Measurements from ENCODE around the gene KCNJ10. TPM values are rescaled to one million over a fixed set of nuclear protein-coding genes. Genes with fewer than 3 reads are reported as not detected.

Gene KCNJ10
- polyA plus RNA-seq, result not detected in 3 replicates
- polyA plus RNA-seq (2011; ENCODE audit: low read depth), result not detected
- polyA plus RNA-seq (2011; cell fraction: cytosol; rRNA removed), result not detected in 2 replicates
- polyA plus RNA-seq (2011; cell fraction: nucleus; rRNA removed), result not detected in 2 replicates
- 0.45 TPM in 1 of 2 replicates, not detected in the other for polyA plus RNA-seq (2012; ENCODE audit: low replicate concordance)
- polyA minus RNA-seq, result not detected in 3 replicates
- not detected for polyA minus RNA-seq (2011; cell fraction: cytosol; rRNA and poly(A)+ RNA removed)
- not detected in 2 replicates for polyA minus RNA-seq (2011; cell fraction: nucleus; rRNA and poly(A)+ RNA removed)

DNA sequence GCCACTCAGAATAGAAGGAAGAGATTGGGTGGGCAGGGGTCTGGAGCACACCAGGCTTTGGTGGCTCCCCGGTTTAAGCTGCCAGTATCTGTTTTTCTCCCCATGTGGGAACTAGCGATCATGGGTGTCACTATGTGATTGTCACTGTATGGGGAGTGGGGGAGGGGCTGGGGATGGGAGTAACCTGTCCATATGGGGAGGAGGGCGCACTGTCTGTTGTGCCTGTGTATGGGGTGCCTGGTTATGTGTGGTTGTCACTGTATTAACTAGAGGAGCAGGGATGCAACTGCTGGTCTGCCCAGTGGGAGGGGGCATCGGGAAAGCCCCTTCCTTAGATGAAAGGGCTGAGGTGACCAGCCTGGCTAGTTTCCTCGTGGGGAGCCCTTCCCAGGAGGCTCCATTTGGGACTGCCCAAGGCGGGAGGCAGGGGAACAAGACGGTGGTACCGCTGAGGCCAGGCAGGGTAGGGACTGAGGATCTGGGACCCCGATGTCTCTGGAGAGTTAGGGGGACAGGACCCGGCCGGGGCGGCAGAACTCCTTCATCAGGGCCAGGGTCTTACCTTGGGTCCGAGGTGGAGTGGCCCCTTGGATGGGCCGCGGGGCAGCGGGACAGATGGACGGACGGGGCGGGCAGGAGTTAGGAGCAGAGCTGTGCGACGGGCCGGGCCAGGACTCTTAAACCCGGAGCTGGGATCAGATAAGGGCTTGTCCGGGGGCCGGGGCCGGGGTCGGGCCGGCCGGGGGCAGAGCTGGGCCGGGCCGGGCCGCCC is at the start of gene KCNJ10:
KCNJ10 (minus strand) TSS at position 701 of the 772 bp plus-strand sequence. CDS start 27,628 bp downstream, outside the sequence.
- TF ChIP-seq, protein P1, sequence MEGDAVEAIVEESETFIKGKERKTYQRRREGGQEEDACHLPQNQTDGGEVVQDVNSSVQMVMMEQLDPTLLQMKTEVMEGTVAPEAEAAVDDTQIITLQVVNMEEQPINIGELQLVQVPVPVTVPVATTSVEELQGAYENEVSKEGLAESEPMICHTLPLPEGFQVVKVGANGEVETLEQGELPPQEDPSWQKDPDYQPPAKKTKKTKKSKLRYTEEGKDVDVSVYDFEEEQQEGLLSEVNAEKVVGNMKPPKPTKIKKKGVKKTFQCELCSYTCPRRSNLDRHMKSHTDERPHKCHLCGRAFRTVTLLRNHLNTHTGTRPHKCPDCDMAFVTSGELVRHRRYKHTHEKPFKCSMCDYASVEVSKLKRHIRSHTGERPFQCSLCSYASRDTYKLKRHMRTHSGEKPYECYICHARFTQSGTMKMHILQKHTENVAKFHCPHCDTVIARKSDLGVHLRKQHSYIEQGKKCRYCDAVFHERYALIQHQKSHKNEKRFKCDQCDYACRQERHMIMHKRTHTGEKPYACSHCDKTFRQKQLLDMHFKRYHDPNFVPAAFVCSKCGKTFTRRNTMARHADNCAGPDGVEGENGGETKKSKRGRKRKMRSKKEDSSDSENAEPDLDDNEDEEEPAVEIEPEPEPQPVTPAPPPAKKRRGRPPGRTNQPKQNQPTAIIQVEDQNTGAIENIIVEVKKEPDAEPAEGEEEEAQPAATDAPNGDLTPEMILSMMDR (optimal IDR thresholded peaks at IDR 0.05 in 1 of 3, IDR thresholded peaks at IDR 0.05 in 1 of 3, conservative IDR thresholded peaks at IDR 0.05 in 1 of 3; ENCODE audit: extremely low read depth in 1 of 3, insufficient read depth in 2 of 3, low read length in 3 of 3), result no peak
- peak; percentile 7 for TF ChIP-seq EZH2 (IDR thresholded peaks at IDR 0.05; ENCODE audit: low read length)
- no peaks in the 10 kb centered on the region for H3K9me1 ChIP-seq (ENCODE audit: control insufficient read depth, extremely low read depth, insufficient read depth, low read length)
- peak within 1 kb of the TSS; percentile 66 for H2AFZ ChIP-seq (ENCODE audit: control insufficient read depth, low read length)
- FAIRE-seq (no peak), DNase-seq (ENCODE audit: low read depth, low spot score) (no peak)
- H3K27ac ChIP-seq (ENCODE audit: control insufficient read depth, insufficient read depth, low read length), result no peak within 1 kb of the TSS
- no peaks in the 10 kb centered on the region for H4K20me1 ChIP-seq (ENCODE audit: control insufficient read depth, extremely low read depth, insufficient read depth, low read length)
- H3K36me3 ChIP-seq (ENCODE audit: control insufficient read depth in 2 of 2, extremely low read depth in 1 of 2, insufficient read depth in 2 of 2, low read length in 2 of 2), result no peaks in the 10 kb centered on the region
- peak within 1 kb of the TSS; percentile 76 for H3K4me2 ChIP-seq (ENCODE audit: control insufficient read depth, extremely low read depth, insufficient read depth, low read depth, low read length)
- dilution Hi-C loops (cut with MboI; ENCODE audit: extremely low pct_ligation_motif_present, low sequenced_read_pairs), result no loop called here
- H3K9ac ChIP-seq (ENCODE audit: control insufficient read depth, extremely low read depth, insufficient read depth, low read length), result no peak within 1 kb of the TSS
- H3K9me3 ChIP-seq (ENCODE audit: control insufficient read depth, low read depth, low read length), result no peaks in the 10 kb centered on the region
- H3K27me3 ChIP-seq (ENCODE audit: control insufficient read depth, extremely low read depth, insufficient read depth, low read length), result peaks cover 61% of the 10 kb centered on the region
- H3K4me3 ChIP-seq (ENCODE audit: control insufficient read depth in 2 of 3, extremely low read depth in 1 of 3, insufficient read depth in 2 of 3, low read depth in 1 of 3, low read length in 3 of 3), result peak within 1 kb of the TSS; percentile 26 to 62 (median 46)
- H3K4me1 ChIP-seq (ENCODE audit: control insufficient read depth, extremely low read depth, insufficient read depth, low read length), result peaks cover 3% of the 10 kb centered on the region
- H3K79me2 ChIP-seq (ENCODE audit: control insufficient read depth, insufficient read depth, low read length), result no peaks in the 10 kb centered on the region

DNA sequence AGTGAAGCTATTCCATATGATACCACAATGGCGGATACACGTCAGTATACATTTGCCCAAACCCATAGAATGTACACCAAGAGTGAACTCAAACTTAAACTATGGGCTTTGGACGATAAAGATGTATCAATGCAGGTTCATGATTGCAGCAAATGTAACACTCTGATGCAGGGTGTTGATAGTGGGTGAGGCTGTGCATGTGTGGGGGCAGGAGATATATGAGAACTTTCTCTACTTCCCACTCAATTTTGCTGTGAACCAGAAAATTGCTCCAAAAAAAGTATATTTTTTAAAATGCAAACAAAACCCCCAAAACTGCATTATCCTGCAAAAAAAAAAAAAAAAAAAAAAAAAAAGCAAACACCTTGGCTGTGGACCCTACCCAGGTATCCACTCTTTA is 49.0 kb upstream of the KCNJ10 start:
- H3K4me3 ChIP-seq (ENCODE audit: control insufficient read depth in 2 of 3, extremely low read depth in 1 of 3, insufficient read depth in 2 of 3, low read depth in 1 of 3, low read length in 3 of 3), result no peak overlapping the region
- no peak for FAIRE-seq
- dilution Hi-C loops (cut with MboI; ENCODE audit: extremely low pct_ligation_motif_present, low sequenced_read_pairs), result no loop called here
- H3K79me2 ChIP-seq (ENCODE audit: control insufficient read depth, insufficient read depth, low read length), result no peaks in the 10 kb centered on the region
- H3K4me1 ChIP-seq (ENCODE audit: control insufficient read depth, extremely low read depth, insufficient read depth, low read length), result peaks cover 14% of the 10 kb centered on the region
- no peak for DNase-seq (ENCODE audit: low read depth, low spot score)
- no peaks in the 10 kb centered on the region for H4K20me1 ChIP-seq (ENCODE audit: control insufficient read depth, extremely low read depth, insufficient read depth, low read length)
- no peaks in the 10 kb centered on the region for H3K9me1 ChIP-seq (ENCODE audit: control insufficient read depth, extremely low read depth, insufficient read depth, low read length)
- H3K36me3 ChIP-seq (ENCODE audit: control insufficient read depth in 2 of 2, extremely low read depth in 1 of 2, insufficient read depth in 2 of 2, low read length in 2 of 2), result no peaks in the 10 kb centered on the region
- no peaks in the 10 kb centered on the region for H3K27me3 ChIP-seq (ENCODE audit: control insufficient read depth, extremely low read depth, insufficient read depth, low read length)
- H3K4me2 ChIP-seq (ENCODE audit: control insufficient read depth, extremely low read depth, insufficient read depth, low read depth, low read length), result no peak overlapping the region
- TF ChIP-seq EZH2 (IDR thresholded peaks at IDR 0.05; ENCODE audit: low read length), result no peak
- TF ChIP-seq, protein P1 (optimal IDR thresholded peaks at IDR 0.05 in 1 of 3, IDR thresholded peaks at IDR 0.05 in 1 of 3, conservative IDR thresholded peaks at IDR 0.05 in 1 of 3; ENCODE audit: extremely low read depth in 1 of 3, insufficient read depth in 2 of 3, low read length in 3 of 3), result no peak
- no peak overlapping the region for H3K27ac ChIP-seq (ENCODE audit: control insufficient read depth, insufficient read depth, low read length)
- no peaks in the 10 kb centered on the region for H3K9me3 ChIP-seq (ENCODE audit: control insufficient read depth, low read depth, low read length)
- H2AFZ ChIP-seq (ENCODE audit: control insufficient read depth, low read length), result no peak overlapping the region
- no peak overlapping the region for H3K9ac ChIP-seq (ENCODE audit: control insufficient read depth, extremely low read depth, insufficient read depth, low read length)

All from keratinocyte (primary cell).